ENCODE results near the gene DENND1A.
"Not testable (repeated sequence)": the region's sequence is repeated elsewhere in the genome, so short reads cannot be mapped to it uniquely, and the experiment has no call there.

Gene DENND1A

DNA sequence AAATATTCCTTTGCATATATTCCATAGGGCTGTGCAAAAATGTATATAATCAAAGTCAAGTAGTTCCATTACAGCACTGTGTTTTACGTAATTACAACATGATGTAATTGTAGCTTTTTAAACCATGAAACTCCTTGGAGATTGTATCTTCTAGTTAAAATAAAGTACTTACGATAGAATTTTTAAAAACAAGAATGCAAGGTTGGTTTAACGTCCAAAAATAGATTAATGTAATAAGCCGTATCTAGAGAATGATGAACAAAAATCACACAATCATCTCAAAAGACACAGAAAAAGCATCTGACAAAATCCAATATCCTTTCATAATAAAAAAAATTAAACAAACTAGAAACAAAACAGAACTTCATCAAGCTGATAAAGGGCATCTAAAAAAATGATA is 86.2 kb downstream of the DENND1A start:
- no peak for TF ChIP-seq ZNF274 (IDR thresholded peaks at IDR 0.05; ENCODE audit: low read depth, low read length)
- no peak overlapping the region for H3K4me3 ChIP-seq (ENCODE audit: low read length)

DNA sequence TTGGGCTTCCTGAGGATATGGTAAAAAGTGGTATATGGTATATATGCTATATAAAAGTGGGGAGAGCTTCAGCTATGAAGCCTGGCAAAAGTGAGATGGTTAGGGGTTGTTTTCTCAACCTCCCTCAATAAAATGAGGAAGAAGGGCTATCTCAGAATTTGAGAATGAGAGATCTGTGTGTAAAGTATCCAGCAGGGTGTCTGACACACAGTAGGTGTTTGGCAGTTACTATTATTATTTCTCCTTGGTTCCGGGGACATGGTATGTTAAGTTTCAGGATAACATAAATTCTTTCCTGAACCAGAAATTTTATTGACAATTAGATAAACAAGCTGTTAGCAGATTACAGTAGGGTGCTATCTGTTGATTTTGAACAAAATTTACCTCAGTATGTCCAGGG is 94.1 kb downstream of the DENND1A start:
- TF ChIP-seq ZNF274 (IDR thresholded peaks at IDR 0.05; ENCODE audit: low read depth, low read length), result no peak
- no peak overlapping the region for H3K4me3 ChIP-seq (ENCODE audit: low read length)

DNA sequence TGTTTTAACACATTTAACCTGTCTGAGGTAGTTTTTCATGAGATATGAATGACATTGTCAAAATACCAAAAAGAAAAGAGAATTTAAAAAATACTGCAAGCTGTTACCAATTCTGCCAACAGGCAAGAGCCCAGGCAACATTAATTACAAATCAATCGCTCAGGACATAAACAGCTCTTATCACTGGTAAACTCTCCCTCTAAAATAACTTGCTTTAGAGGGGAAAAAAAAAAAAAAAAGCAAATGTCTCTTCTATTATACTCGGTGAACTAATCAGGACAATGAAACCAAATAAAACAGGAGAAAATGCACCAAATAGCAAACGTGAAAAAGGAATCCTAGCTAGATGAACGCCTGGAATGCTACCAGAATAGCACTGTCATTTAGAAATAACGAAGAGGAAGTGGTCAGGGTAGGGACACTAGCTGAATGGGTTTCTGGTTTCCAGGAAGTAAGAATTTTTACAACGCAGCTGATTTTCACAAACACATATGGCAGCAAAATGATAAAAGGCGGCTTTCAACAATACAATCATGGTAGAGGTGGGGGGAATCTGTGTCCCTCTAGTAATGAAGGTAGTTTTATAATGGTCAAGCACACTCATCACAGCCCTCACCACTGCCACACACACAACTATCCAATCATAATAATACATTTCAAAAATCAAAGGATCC is 94.9 kb downstream of the DENND1A start:
- no peak for TF ChIP-seq ZNF274 (IDR thresholded peaks at IDR 0.05; ENCODE audit: low read depth, low read length)
- H3K4me3 ChIP-seq (ENCODE audit: low read length), result no peak overlapping the region

DNA sequence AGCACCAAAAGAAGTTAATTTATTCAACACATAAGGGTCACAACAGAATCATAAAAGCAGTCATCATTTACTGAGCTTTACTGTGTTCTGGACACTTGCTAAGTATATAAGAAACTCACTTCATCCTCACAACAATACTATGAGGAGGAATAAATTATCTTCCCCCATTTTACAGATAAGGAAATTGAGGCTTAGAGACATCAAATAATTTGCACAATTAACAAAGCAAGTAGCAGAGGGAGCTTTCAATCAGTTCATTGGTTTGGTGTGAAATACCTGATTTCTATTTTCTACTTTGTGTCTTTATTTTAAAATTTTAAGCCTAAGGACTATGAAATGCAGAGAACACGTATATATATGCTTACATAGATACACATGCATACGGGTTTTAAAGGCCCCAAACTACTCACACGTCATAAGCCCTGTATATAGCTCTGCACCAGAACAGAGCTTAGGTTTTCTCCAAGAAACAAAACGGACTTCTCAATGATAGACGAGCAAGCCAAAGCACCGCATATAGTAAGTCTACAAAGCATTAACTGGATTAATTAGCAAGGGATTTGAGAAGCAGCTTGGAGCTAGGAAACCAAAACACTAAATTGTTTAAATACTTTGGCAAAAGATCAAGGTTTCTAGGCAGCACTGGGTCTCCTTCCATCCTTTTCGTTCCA is 95.6 kb downstream of the DENND1A start:
- H3K4me3 ChIP-seq (ENCODE audit: low read length), result no peak overlapping the region
- no peak for TF ChIP-seq ZNF274 (IDR thresholded peaks at IDR 0.05; ENCODE audit: low read depth, low read length)

DNA sequence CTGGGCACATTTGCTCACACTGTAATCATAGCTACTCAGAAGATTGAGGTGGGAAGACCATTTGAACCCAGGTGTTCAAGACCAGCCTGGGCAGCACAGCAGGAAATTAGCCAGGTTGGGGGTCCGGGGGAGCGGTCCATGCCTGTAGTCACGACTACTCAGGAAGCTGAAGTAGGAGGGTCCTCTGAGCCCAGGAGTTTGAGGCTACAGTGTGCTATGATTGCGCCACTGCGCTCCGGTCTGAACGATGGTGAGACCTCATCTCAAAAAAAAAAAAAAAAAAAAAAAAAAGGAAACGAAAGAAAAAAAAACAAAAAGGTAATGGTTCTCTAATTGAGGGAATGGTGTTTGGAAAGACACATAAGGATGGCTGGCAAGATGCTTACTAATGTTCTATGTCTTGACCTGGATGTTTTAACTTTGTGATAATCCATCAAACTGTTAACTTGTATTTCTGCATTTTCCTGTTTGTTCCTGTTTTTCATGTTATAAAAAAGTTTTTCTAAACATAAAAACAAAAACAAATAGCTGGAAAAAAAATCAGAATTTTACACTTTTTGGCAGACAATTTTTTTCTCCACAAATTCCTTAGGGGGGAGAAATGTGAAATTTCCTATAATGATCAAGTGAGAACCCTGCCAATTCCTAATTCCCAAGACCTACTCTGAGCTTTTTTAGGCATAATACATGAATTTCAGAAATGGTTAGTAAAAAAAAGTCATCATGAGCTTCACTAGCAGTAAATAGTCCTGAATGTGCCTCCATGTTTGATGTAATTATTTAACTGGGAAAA is 96.9 kb downstream of the DENND1A start:
- no peak overlapping the region for H3K4me3 ChIP-seq (ENCODE audit: low read length)
- TF ChIP-seq ZNF274 (IDR thresholded peaks at IDR 0.05; ENCODE audit: low read depth, low read length), result no peak

DNA sequence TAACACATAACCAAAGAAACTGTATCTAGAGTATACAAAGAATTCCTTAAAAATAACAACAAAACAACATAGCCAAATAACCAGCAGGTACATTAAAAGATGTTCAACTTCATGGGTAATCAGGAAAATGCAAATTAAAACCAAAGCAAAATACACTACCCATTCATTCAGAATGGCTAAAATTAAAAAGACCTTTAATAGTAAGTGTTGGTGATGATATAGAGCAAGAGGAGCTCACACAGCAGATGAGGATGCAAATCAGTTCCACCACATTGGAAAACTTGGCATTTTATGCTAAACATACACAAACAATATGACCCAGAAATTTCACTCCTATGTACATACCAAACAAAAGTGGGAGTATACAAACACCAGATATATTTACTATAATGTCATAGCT is 97.8 kb downstream of the DENND1A start:
- no peak overlapping the region for H3K4me3 ChIP-seq (ENCODE audit: low read length)
- no peak for TF ChIP-seq ZNF274 (IDR thresholded peaks at IDR 0.05; ENCODE audit: low read depth, low read length)

DNA sequence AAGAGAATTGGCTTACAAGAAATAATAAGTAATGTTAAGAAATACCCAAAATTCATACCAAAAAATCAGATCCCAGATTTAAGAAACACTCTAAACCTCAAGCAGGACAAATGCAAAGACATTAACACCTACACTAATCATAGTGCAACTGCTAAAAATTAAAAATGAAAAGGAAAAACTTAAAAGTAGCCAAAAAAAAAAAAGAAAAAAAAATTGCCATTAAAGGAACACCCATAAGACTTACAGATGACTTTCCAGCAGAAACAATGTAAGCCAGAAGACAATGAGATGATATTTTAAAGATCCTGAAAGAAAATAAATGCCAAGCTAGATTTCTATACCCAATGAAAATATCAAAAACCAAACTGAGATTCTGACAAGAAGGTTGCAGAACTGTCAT is 101.5 kb downstream of the DENND1A start:
- no peak overlapping the region for H3K4me3 ChIP-seq (ENCODE audit: low read length)
- TF ChIP-seq ZNF274 (IDR thresholded peaks at IDR 0.05; ENCODE audit: low read depth, low read length), result no peak

DNA sequence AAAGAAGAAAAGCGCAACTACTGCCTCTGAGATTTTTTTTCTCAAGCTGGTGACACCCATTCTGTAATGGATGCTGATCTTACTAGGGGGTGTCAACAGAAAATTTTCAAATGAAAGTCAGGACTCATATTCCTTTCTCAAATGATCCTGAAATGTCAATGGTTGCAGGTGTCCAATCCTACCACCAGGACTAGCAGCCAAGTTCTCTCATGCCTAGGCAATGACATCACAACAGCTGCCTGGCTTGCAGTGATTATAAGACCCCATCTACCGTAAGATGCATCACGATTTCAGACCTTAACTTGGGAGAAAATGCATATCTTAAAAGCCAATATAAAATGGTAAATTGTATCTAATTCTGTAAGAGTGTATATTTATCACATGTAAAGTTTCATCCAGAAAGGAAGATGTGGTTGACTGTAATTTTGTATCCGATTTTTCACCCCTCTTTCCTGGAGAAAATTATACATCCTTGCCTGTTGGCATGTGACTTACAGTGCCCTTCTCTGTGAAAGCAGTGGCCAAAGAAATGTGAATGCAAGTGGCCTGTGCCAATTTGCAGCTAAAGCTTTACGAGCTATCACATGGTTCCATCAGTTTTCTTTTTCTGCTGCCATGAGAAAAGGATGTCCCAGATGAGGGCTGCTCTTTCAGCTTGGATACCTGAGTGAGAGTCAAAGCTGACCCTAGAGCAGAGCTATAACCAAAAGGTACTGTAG is 104.4 kb downstream of the DENND1A start:
- H3K4me3 ChIP-seq (ENCODE audit: low read length), result no peak overlapping the region
- no peak for TF ChIP-seq ZNF274 (IDR thresholded peaks at IDR 0.05; ENCODE audit: low read depth, low read length)

DNA sequence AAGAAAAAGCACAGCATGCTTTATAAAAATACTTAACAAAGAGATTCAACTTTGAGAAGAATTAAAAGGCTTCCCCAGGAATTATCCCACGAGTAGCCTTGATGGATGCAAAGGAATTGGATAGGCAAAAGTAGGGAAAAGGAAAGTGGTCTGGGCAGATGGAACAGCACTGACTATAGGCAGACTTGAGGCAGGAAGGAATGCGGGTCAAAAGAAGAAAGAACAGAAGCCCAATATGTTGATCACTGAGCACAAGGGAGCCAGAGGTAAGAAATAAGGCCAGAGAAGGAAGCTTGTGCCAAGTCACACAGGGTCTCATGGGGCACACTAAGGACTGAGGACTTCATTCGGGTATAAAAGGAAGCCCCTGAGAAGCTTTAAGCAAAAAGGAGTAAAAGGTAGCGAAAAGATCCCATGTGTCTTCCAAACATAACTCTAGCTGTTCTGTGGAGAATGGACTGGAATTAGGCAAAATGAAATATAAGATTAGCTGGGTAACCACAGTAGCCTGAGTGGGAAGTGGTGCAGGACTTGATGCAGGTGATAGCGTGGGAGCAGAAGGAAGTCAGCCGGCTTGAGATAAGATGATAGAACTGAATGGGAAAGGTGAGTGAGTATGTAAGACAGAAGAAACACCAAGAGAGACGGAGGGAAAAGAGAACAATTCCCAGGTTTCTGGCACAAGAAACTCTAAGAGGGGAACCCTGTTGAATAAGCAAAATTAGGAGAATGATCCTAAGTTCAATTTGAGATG is 106.6 kb downstream of the DENND1A start:
- no peak for TF ChIP-seq ZNF274 (IDR thresholded peaks at IDR 0.05; ENCODE audit: low read depth, low read length)
- no peak overlapping the region for H3K4me3 ChIP-seq (ENCODE audit: low read length)

DNA sequence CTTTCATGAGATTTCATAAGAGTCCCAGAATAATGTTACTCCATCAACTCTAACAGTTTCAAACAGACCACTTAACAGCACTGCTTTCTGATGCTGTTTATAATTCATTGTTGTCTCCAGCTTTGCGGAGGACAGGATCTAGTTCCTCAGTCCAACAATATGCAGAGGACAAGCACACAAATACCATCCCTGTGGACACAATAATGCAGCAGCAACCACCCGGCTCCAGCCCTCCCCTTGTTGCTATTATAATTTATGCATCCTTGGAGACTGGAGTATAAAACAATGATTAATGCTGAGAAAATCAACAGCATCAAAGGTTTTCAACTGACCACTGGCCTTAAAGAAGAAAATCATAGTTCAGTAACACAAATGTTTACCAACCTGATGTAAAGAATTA is 108.3 kb downstream of the DENND1A start:
- no peak overlapping the region for H3K4me3 ChIP-seq (ENCODE audit: low read length)
- TF ChIP-seq ZNF274 (IDR thresholded peaks at IDR 0.05; ENCODE audit: low read depth, low read length), result no peak

DNA sequence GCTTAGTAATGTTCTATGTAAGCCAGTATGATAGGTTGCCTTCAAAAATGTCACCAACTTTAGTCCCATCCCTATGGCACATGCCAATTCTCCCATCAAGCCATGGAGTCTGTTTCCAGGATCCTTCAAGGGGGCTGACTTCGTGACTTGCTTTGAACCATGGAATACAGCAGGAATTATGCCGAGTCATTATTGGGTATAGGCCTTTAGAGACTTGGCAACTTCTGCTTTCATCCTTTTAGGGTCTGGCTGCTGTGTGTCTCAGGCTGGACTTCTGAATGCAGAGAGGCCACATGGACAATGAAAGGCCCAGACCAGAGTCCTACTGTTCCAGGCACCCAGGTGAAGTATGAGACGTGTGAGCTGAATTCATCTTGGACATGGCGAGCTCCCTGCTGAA is 109.8 kb downstream of the DENND1A start:
- H3K4me3 ChIP-seq (ENCODE audit: low read length), result no peak overlapping the region

DNA sequence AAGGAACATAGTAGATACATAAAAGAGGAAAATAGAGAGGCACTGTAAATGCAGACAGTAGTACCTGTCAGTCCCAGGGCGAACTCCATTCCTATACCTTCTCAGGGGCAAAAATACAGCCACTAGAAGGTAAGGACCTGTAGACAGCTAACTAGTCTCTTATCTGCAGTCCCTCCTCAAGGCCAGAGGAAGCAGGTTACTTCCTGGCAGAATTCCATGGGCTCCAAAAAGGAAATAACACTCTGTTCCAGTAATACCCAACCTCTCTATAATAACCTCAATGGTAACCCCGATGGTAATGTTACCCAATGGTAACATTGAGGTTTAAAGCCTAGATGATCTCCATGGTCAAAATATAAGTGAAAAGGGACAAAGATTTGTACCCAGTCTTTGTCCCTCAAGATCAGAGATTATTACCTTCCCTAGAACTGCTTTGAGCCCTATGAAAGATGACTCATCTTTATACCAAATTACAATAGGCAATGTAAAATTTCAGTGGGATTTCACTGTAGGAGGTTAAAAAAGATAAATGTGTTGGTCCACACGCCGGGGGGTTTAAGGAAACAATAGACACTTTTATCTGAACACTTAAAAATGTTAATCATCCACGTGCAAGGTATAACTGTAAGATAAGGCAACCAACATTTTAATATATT is 113.0 kb downstream of the DENND1A start:
- no peak for TF ChIP-seq ZNF274 (IDR thresholded peaks at IDR 0.05; ENCODE audit: low read depth, low read length)

More for the DNA sequence above, 109.8 kb downstream of the DENND1A start:
- TF ChIP-seq ZNF274 (IDR thresholded peaks at IDR 0.05; ENCODE audit: low read depth, low read length), result no peak

DNA sequence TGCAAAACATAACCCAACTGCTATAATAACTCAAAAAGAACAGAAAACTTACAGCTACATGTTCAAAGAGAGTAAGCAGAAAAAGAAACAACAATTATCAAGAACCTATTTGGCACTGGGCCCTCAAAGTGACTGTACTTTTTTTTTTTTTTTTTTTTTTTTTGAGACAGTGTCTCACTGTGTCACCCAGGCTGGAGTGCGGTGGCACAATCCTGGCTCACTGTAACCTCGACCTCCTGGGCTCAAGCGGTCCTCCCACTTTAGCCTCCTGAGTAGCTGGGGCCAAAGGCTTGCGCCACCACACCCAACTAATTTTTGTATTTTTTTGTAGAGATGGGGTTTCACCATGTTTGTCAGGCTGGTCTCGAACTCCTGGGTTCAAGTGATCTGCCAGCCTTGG is 114.1 kb downstream of the DENND1A start:
- not testable (repeated sequence) for H3K4me3 ChIP-seq (ENCODE audit: low read length)

More for the DNA sequence above, 113.0 kb downstream of the DENND1A start:
- H3K4me3 ChIP-seq (ENCODE audit: low read length), result no peak overlapping the region
